Stimulated activated CD4-positive, alpha-beta T cell treated with anti-CD3 and anti-CD28 coated beads, Interleukin-12 subunit alpha, Interleukin-12 subunit beta, amount 100 ng/mL, for 4 hours (primary cell): Measurements from ENCODE around the gene HSBP1L1.
"Not testable (repeated sequence)": the region's sequence is repeated elsewhere in the genome, so short reads cannot be mapped to it uniquely, and the experiment has no call there.

Source experiments
- DNase-seq: peaks from one replicate; pipeline ENCODE4 v3.0.0-alpha.2; 2020

Gene HSBP1L1

DNA sequence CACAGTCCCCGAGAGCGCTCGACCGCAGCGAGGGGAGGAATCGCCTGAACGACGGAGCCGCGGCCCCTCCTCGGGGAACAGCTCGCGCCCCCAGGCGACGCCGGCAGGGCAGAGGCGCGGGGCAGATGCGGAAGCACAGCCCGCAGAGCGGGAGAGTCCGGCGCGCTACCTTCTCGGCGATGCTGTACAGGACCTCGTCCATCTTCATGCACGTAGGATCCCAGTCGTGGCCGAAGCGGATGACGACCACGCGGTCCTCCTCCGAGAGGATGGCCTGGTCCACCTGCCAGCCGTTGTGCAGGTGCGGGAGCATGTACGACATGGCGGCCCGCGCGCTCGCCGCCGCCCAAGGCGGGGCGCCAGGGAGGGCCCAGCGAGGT lies 23.6 kb downstream of the HSBP1L1 start:
- peak; percentile 48 for DNase-seq

DNA sequence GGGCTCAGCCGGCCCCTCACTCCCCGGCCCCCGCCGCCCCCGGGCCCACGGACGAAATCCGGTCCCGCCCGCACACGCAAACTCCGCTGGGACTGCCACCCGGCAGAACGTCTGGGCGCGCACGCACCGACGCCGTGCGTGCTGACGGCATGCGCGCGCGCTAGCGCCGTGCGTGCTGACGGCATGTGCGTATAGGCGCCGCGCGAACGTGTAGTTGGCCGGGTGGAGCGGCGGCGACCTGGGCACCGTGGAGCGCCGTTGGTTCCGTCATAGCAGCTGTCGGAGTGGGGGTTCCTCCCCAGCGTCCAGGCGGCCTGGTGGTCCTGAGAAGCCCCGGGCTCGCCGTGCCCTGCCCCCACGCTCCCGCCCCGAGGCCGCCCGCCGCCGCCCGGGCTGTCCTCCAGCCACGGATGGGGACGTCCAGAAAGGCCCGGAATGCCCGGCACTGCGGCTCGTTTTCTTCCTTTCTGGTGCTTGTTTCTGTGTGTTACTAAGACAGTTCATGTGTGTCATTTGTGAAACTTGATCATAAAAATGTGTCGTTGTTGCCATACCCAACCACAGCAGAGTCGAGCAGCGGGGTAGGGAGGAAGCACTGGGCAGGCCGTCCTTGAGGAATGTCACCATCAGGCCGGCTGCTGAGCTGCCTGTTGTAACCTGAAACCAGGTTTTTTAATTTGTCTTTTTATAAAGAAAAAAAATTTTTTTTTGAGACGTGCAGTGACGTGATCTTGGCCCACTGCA lies 24.2 kb downstream of the HSBP1L1 start, which contains the start of gene TXNL4A:
Gene TXNL4A (minus strand): TSS at position 113 of the 744 bp plus-strand sequence. CDS start 171 bp downstream, outside the sequence.
- peak; percentile 82 for DNase-seq

DNA sequence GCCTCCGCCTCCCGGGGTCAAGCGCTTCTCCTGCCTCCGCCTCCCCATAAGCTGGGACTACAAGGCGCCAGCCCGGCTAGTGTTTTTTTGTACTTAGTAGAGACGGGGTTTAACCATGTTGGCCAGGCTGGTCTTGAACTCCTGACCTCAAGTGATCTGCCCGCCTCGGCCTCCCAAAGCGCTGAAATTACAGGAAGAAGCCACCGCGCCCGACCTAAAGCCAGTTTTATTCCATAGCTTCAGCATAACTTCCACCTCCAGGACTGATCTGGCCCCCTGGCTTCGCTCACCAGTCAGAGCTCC lies 24.7 kb downstream of the HSBP1L1 start:
- DNase-seq: no peak

DNA sequence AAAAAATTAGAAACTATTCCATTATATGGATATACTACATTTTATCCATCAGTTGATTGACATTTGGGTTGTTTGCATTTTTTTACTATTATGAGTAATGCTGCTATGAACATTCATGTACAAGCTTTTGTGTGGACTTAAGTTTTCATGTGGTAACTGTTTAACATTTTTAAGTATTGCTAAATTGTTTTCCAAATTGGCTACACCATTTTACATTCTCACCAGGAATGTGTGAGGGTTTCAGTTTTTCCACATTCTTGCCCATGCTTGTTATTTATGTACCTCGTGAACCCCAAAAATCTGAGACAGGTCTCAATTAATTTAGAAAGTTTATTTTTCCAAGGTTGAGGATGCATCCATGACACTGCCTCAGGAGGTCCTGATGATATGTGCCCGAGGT lies 27.1 kb downstream of the HSBP1L1 start:
- no peak for DNase-seq

DNA sequence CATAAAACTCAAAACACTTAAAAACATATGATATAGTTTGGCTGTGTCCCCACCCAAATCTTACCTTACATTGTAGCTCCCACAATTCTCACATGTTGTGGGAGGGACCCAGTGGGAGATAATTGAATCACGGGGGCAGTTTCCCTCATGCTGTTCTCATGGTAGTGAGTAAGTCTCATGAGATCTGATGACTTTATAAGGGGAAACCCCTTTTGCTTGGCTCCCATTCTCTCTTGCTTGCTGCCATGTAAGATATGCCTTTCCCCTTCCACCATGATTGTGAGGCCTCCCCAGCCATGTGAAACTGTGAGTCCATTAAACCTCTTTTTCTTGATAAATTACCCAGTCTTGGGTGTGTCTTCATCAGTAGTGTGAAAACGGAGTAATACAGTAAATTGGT lies 35.3 kb downstream of the HSBP1L1 start:
- not testable (repeated sequence) for DNase-seq

DNA sequence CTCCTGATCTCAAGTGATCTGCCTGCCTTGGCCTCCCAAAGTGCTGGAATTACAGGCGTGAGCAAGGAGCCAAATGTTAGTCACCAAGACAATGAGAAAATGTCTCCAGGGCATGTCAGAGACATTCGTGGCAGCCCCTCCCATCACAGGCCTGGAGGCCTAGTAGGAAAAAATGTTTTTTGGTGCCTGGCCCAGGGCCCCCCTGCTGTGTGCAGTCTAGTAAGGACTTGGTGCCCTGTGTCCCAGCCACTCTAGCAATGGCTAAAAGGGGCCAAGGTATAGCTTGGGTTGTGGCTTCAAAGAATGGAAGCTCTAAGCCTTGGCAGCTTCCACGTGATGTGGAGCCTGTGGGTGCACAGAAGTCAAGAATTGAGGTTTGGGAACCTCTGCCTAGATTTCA lies 36.4 kb downstream of the HSBP1L1 start:
- no peak for DNase-seq

DNA sequence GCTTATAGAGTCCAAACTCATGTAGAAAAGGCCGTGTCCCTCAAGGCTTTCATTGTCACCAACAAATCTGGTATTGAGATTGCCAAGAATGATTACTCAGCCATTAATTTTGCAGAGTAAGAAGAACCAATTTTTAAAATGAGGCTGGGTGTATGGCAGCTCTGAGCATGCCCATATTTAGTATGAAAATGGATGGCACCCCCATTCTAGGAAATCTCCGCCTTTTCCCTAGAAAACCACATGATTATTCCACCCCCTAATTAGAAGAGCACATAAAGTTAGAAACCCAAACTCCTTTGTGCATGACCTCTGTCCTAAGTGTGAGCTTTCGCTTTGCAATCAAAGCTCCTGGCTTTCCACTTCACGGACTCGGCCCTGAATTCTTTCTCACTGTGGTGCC lies 38.0 kb downstream of the HSBP1L1 start:
- no peak for DNase-seq

DNA sequence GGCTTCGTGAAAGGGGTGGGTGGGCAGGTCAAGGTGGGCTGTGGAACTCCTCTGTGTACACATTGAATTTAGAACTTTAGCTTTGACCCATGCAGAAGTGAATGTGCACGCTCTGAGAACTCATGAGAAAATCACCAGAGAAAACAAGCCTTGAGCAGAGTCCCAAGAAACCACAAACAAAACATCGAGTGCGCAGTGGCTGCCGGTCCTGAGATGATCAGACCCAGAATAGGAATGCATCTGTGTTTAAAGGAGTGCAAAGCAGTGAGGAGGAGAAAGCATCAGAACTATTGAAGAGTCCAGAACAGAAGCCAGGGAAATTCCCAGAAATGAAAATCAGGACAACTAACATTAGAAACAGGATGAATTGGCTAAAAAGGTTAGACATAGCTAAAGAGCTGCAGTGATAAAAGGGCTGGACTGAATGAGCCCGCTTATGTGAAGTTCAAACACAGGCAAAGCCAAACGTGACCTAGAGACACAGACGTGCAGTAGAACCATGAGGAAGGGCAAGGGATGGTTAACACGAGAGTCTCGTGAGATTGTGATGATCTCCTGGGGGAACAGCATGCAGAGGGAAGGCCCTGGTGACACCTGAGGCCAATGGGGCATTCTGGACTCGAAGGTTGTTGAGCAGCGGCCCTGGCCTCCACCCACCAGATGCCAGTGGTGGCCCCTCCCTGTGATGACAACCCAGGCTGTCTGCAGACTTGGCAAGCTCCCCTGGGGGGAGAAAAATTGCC lies 40.3 kb downstream of the HSBP1L1 start:
- no peak for DNase-seq

DNA sequence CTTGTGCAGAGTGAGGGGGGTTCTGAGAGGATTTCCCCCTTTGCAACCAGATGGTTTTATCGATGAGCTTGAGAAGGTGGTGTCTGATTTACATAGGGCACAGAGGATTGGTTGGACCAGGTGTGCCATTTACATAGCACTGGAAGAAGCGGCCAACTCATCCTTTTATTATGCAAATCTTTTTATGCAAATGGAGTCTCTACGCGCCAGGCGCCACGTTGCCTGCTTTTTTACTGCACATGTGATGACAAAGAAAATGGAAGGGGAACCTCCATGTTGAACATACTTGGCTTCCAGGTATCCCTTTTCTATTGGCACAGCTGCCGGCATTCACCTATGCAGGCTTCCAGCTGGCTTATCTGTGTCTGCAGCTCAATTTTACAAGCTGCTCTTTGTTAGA lies 42.3 kb downstream of the HSBP1L1 start:
- DNase-seq: no peak

DNA sequence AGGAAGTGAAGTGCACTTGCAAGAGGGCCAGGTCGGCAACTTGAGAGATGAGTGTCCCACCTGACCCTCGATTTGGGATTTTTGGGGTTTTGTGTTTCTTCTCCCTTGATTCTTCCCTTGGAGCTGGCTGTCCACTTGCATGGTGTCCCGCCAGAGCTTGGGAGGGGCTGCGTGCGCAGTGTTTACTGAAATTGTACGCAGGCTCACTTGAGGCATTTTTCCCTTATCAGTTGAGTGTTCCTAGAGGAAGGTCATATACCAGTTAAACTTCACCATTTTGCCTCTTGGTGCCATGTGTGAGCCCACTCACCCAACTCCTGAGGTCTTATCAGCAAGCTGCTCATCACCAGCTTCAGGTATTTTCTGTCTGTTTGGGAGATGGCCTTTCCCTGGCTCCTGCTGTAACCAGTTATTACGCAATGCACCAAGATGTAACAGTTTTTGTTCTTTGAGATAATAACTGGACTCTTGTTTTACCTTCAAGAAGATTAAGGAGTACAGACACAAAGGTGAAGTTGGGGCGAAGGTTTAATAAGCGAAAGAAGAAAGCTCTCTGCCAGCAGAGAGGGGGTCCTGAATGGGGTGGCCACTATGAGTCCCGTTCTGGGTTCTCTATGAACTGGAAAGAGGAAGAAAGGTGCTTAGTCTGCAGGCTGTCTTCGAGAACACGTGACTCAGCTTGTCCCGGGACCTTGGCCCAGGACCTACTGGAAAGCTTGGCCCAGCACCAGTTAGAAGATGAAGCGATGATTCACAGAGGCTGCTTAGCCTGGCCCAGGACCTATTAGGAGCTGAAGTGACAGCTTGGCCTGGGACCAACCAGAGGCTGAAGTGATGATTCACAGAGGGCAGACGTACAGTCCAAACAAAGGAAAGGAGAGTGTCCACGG lies 45.5 kb downstream of the HSBP1L1 start:
- no peak for DNase-seq

DNA sequence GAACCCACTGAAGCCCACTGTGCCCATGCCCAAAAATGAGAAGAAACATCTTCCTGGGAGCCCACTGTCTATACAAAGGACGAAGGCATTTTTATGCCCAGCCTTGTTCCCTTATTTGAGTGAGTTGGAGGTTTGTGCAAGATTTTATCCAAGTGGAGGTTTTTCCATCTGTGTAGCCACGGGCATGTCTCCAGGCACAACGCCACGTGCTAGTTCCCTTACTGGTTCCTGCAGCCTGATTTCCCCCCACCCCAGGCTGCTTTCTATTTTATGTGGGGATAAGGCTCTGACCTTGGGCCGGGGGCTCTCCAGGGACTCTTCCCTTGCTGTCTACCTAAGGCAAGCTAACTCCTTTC lies 46.1 kb downstream of the HSBP1L1 start:
- no peak for DNase-seq

DNA sequence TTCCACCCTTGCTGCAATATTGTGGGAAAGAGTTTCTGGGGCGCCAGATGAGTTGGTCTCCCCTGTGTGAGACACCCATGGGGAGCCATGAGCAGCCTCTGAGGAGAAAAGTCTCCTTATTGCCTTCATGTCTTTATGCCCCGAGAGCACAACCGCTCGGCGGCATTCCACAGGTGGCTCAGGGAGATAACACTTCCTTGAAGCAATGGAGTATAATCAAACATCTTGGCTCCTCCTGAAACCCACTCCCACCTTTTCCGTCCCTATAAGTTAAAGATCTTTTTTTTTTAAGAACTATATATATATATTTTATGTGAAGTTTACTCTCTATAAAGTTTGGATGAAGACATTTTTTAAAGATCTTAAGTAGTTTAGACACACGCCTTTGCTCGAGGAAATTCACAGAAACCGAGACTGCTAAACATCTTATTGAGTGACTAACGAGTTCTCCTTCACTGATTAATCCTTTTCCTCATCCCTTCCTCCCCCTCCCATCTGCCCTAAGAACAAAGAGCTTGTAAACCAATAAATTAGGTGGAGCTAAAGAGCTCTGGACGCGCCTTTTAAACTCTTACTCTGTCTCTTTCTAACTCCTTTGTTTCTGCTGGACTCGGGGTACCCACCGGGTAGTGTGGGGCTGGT lies 47.2 kb downstream of the HSBP1L1 start:
- not testable (repeated sequence) for DNase-seq

DNA sequence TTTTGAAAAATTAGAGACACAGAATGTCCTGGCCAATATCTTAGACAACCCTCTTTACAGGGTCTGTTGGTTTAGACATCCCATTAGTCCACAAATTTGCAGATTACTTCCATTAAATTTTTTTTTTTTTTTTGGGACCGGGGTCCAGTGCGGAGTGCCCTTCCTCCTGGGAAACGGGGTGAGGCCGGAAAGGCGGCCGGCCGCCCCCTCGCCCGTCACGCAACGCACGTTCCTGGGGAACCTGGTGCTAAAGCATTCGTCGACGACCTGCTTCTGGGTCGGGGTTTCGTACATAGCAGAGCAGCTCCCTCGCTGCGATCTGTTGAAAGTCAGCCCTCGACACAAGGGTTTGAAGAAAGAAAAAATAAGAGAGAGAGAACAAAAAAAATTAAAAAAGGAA lies 48.3 kb downstream of the HSBP1L1 start:
- DNase-seq: no peak
